Lung (tissue), 12 donors: Measurements from ENCODE around the gene INPP4B. TPM values are rescaled to one million over a fixed set of nuclear protein-coding genes. Genes with fewer than 3 reads are reported as not detected.

Experiments
- ATAC-seq: fragments of 200-7000 bp; cut with Tn5 transposase; one replicate; pipeline ENCODE4 v1.9.1; 2020; ENCODE audit warnings: moderate number of reproducible peaks; ENCODE audit not compliant: insufficient read depth, low FRiP score
- DNase-seq, 3 donors: peaks; one replicate each; pipeline ENCODE4 v3.0.0-alpha.2; 2013 to 2017
- H3K27ac ChIP-seq, 2 donors: one replicate each; pipeline ENCODE4 v1.5.1; 2013; ENCODE audit warnings: mild to moderate bottlenecking in 2 of 2, moderate library complexity in 2 of 2, control low read depth in 1 of 2, inconsistent platforms in 1 of 2, low read depth in 1 of 2, low read length in 1 of 2
- H3K27me3 ChIP-seq, 3 donors: one replicate each; pipeline ENCODE4 v1.5.1; 2013; ENCODE audit warnings: low read length in 2 of 3; ENCODE audit not compliant: control insufficient read depth in 3 of 3, insufficient read depth in 3 of 3
- H3K36me3 ChIP-seq, 4 donors: one replicate each; pipeline ENCODE4 v1.5.1; 2013; ENCODE audit warnings: low read length in 4 of 4, mild to moderate bottlenecking in 1 of 4, moderate library complexity in 1 of 4; ENCODE audit not compliant: control insufficient read depth in 4 of 4, insufficient read depth in 4 of 4
- H3K4me1 ChIP-seq, 5 donors: one replicate each; pipeline ENCODE4 v1.5.1; 2013; ENCODE audit warnings: low read length in 5 of 5, mild to moderate bottlenecking in 2 of 5, moderate library complexity in 1 of 5; ENCODE audit not compliant: control insufficient read depth in 5 of 5, insufficient read depth in 5 of 5
- H3K4me3 ChIP-seq: one replicate; pipeline ENCODE4 v1.5.1; 2013; ENCODE audit warnings: mild to moderate bottlenecking, control low read depth, moderate library complexity
- H3K9ac ChIP-seq, 2 donors: one replicate each; pipeline ENCODE4 v1.5.1; 2013; ENCODE audit warnings: low read length in 2 of 2, control low read depth in 1 of 2; ENCODE audit not compliant: insufficient read depth in 1 of 2
- H3K9me3 ChIP-seq, 4 donors: one replicate each; pipeline ENCODE4 v1.5.1; 2013; ENCODE audit warnings: low read length in 3 of 4, mild to moderate bottlenecking in 1 of 4, moderate library complexity in 1 of 4; ENCODE audit not compliant: control insufficient read depth in 4 of 4, insufficient read depth in 3 of 4
- CTCF ChIP-seq: IDR thresholded peaks from 2 replicates; pipeline ENCODE4 v1.5.1; 2012; ENCODE audit warnings: mild to moderate bottlenecking; ENCODE audit errors: control extremely low read depth, extremely low read depth
- WGBS, 2 donors: extraction: QIAGEN DNeasy Blood & Tissue Kit; methylation state at CpG; one replicate each; pipeline ENCODE4 v1.1.7; 2013; 5-methylcytosine and 5-hydroxymethylcytosine counted together
- polyA plus RNA-seq, 2 donors: library from polyadenylated mRNA; stranded (reverse); fragments of 200-250 nt; gene quantifications; one replicate each; pipeline ENCODE4 v1.2.1, GENCODE V29; 2013
- total RNA-seq, 2 donors: library from RNA; depleted of rRNA in 1 of 2; stranded (reverse); fragments of >200 nt in 1 of 2; gene quantifications; one replicate each; pipeline ENCODE4 v1.2.1, GENCODE V29; 2014 to 2021
- donor health status: control.
- donor health status: control.
- donor health status: Bipolar disorder and iron deficiency.
- donor health status: healthy.
- donor health status: DM: yes; HTN: yes; CAD: no.

The INPP4B gene
- total and polyA plus RNA-seq, 4 donors: 2.4 to 32.6 (median 5.6) TPM

DNA sequence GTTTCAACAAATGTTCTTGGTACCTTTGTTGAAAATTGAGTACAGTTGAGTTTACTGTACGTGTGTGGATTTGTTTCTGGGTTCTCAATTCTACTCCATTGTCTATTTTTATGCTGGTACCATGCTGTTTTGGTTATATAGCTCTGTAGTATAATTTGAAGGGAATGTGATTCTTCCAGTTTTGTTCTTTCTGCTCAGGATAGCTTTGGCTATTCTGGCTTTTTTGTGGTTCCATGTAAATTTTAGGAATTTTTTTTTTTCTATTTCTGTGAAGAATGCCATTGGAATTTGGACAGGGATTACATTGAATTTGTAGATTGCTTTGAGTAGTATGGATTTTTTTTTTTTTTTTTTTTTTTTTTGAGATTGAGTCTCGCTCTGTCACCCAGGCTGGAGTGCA, 836.4 kb downstream of the INPP4B start:
- TF ChIP-seq CTCF: no peak
- DNase-seq: no peak
- H3K27me3 ChIP-seq: no peaks in the 10 kb centered on the region
- no peak overlapping the region for H3K27ac ChIP-seq
- 82 to 90% methylated on average over 2 of the region's 2 CpGs for WGBS, 2 donors
- H3K36me3 ChIP-seq: no peaks in the 10 kb centered on the region
- no peak overlapping the region for H3K9ac ChIP-seq
- peaks cover 0 to 3% (median 0%) of the 10 kb centered on the region in 4 donors for H3K9me3 ChIP-seq
- H3K4me1 ChIP-seq: no peaks in the 10 kb centered on the region
- ATAC-seq: no peak
- H3K4me3 ChIP-seq: no peak overlapping the region

DNA sequence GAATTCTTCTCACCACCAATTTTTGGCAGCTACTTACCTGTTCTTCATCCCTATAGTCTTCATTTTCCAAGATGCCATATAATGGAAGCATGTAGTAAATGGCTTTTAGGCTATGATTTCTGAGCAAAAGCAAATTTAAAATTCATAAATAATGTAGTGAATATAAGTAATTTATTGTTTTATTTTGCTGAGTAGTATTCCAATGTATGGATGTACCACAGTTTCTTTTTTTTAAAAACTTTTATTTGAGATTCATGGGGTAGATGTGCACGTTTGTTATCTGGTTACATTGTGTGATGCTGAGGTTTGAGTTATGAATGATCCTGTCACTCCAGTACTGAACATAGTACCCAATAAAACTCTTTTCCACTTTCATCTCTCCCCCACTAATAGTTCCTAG, 840.6 kb downstream of the INPP4B start:
- ATAC-seq (no peak), DNase-seq (no peak)
- TF ChIP-seq CTCF: no peak
- no peaks in the 10 kb centered on the region for H3K27me3 ChIP-seq
- H3K4me3 ChIP-seq: no peak overlapping the region
- no peaks in the 10 kb centered on the region for H3K4me1 ChIP-seq
- H3K27ac ChIP-seq: no peak overlapping the region
- no peaks in the 10 kb centered on the region for H3K36me3 ChIP-seq
- no peak overlapping the region for H3K9ac ChIP-seq
- 86 to 91% methylated on average over 1 of the region's 1 CpG for WGBS, 2 donors
- no peaks in the 10 kb centered on the region for H3K9me3 ChIP-seq

- no peaks in the 10 kb centered on the region for H3K9me3 ChIP-seq
These were observed 846.5 kb downstream of the INPP4B start for GRCh38 chr4:141999446-142000143.

More at GRCh38 chr4:141999446-142000143, 846.5 kb downstream of the INPP4B start:
- TF ChIP-seq CTCF: no peak
- H3K9ac ChIP-seq: no peak overlapping the region
- no peak for DNase-seq
- ATAC-seq: no peak
- no peak overlapping the region for H3K4me3 ChIP-seq
- no peaks in the 10 kb centered on the region for H3K27me3 ChIP-seq
- WGBS, 2 donors: 82 to 88% methylated on average over 5 of the region's 5 CpGs
- H3K36me3 ChIP-seq: no peaks in the 10 kb centered on the region
- H3K4me1 ChIP-seq: peaks cover 0 to 3% (median 0%) of the 10 kb centered on the region in 5 donors
- no peak overlapping the region for H3K27ac ChIP-seq
